AG20443 (cell line): ENCODE data around the gene ADAMTS2.

Source experiments
- DNase-seq: peaks from one replicate; pipeline ENCODE4 v3.0.0; 2012; ENCODE audit warnings: low spot score, mixed read lengths

The ADAMTS2 gene

DNA sequence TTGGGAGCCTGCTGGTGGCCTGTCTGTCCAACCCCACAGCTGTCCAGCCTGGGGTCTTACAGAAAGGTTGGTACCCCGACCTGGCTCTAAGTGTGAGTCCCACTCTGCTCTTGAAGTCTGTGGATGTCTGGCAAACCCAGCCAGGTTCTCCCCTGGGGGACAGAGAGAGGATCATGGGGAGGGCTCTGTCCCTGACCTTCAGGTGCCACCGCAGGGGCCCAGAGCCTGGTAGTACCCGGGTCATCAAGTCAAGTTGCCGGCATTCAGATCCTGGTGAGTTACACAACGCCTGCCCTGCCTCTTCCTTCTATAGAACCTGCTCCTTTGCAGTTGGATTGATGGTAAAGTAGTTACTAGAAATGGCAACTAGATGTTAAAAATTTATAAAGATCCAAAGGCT, 66.7 kb downstream of the ADAMTS2 start:
- no peak for DNase-seq

GRCh38 chr5:179278119-179278518, 67.1 kb downstream of the ADAMTS2 start:
- DNase-seq: no peak

- no peak for DNase-seq
Observed at GRCh38 chr5:179276838-179277395, 68.3 kb downstream of the ADAMTS2 start.

GRCh38 chr5:179275941-179276837, 69.1 kb downstream of the ADAMTS2 start:
- peak; percentile 98 for DNase-seq

DNA sequence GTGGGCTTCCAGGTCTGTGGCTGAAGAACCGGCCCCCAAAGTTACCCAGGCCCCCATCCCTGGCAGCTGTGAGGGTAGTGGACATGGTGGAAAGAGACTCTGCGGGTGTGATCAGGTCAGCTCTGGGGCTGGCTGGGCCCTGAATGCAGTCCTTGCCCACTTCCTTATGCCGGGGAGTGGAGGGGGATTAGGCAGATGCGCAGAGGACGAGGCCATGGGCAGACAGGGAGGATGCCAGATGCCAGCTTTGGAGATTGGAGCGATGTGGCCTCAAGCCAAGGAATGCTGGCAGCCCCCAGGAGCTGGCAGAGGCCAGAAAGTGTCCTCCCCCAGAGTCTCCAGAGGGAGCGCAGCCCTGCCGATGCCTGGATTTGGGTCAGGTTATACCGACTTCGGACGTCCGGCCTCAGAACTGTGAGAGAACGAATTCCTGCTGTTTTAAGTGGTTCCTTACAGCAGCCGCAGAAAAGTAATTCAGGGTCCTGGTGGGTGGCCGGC, 69.8 kb downstream of the ADAMTS2 start:
- DNase-seq: no peak

DNA sequence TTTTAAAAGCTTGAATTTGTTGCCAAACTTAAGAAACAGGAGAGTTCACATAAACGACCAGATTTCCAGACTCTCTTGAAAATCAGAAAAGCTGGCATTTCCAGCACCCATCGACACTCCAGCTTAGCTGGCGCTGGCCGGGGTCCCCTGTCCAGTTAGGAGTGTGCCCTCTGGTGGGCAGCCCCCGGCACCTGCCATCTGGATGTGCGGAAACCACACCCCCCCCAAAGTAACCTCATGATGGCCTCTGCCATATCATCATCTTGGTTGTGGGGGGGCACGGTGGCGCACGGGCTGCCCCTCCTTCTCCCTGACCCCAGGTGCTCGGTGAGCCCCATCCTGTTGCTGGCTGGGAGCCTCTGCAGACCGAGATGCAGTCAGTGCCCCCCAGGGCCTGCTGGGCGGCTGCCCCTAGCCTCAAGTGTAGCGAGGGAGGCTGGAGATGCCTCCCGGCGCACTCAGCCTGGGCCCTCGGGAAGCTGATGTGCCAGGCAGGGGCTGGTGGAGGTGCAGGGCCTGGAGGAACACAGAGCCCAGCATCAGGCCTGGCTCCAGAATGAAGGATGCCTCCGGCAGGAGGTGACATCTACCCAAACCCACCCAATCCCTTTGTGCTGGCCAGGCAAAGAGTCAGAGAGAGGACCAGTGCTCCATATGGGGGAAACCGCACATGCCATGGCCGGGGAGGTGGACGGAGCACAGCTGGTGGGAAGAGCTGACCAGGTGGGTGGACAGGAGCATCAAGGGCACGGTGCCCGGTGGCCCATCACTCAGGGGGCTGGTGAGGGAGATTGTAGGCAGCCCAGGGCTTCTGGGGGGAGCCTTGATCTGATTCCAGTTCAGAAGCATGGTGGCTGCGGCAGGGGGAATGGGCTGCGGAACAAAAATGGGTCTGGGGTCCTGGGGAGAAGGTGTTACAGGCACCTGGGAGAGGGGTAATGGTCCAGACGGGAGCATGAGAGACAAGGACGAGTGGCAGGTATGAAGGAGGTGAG, 70.6 kb downstream of the ADAMTS2 start:
- DNase-seq: no peak

DNA sequence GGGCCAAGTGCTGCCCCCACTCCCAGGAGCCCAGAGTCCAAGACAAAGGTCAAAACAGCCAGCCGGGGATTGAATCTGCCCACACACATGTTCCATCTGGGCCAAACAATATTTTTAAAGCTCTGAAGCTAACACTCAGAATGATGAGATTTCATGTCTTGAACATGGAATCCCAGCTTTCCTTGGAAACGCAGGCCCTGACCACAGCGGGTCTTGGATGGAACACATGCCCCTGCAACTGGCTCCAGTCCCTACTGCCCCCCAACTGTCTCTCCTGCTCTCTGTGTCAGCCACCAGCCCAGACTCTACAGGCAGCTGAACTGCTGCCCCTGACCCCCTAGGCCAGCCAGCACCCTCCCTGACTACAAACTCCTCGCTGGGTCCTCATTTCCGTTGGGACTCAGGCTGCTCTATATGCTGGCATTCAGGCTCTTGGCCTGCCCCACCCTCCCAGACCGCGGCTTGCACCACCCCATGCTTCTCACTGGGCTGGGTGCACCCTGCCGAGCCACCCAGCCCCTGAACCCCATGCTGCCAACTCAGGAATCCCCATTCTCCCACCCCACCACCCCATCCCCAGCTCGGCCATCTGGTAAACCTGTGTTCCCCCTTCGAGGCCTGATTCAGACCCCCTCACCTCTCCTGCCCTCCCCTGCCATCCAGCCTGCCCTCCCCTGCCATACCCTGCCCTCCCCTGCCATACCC, 71.7 kb downstream of the ADAMTS2 start:
- no peak for DNase-seq

- DNase-seq: no peak
Observed at GRCh38 chr5:179273073-179273435, 72.2 kb downstream of the ADAMTS2 start.

DNA sequence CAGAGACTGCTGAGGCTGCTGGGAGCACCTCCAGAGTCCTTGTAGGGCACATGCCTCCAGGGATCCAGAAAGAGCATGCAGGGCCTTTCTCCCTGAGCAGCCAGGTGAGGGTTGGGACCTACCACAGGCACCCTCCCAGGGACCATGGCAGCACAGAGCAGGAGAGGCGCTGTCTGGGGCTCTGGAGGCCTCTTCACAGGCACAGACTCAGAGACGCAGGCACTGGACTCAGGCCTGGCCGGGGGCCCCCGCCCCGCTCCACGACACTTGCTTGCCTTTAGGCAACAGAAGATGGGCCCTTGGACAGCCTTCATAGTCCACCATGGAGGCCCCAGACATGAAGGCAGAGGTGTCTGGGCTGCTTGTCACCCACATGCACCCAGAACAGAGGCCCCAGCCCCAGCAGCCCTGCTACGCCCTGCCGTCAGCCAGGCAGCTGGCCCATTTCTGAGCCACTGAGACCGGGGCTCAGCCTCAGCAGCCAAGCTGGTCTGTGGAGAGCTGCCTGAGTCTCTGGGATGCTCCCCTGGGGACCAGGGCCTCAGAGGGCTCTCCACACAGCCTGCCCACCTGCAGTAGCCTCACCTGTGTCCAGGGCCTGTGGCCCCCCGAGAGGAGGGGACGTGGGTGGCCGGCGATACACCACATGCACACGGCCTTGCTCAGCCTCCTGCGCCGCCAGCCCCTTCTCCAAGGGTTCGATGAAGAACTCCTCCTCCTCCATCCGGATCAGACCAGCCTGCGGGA, 72.8 kb downstream of the ADAMTS2 start:
- no peak for DNase-seq

DNA sequence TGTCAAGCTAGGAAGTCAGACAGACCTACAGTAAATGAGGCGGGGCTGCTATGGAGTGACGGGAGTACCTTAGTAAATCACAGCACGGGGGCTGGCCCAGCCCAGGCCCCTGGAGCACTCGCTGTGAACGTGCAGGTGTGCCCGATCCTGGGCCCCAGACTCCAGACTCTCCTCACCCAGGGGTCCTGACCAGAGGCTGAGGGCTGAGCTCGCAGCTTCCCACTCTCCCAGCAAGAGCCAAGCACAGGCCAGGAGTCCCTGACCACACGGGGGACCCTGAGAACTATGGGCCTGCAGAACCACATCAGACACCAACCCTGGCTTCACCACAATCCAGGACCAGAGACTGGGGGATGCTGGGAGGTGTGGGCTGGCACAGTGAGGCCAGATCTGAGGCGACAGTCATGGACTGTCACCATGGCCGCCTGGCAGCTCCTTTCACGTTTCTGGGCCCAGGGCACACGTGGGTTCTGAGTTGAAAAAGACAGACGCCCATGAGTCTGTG, 73.4 kb downstream of the ADAMTS2 start:
- no peak for DNase-seq

DNA sequence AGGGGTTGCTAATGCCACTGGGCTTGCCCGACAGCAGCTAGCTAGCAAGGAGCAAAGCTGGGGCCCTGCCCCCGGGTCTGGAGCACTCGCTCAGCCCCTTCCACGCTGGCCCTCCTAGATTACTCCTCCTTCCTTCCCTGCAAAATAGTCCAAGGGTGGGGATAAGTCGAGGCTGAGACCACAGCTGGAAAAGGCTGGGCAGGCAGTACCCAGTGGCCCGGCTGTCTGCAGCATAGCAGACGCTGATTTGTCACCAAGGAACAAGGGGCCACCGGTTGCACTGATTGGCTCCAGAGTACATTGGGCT, 73.9 kb downstream of the ADAMTS2 start:
- DNase-seq: no peak

DNA sequence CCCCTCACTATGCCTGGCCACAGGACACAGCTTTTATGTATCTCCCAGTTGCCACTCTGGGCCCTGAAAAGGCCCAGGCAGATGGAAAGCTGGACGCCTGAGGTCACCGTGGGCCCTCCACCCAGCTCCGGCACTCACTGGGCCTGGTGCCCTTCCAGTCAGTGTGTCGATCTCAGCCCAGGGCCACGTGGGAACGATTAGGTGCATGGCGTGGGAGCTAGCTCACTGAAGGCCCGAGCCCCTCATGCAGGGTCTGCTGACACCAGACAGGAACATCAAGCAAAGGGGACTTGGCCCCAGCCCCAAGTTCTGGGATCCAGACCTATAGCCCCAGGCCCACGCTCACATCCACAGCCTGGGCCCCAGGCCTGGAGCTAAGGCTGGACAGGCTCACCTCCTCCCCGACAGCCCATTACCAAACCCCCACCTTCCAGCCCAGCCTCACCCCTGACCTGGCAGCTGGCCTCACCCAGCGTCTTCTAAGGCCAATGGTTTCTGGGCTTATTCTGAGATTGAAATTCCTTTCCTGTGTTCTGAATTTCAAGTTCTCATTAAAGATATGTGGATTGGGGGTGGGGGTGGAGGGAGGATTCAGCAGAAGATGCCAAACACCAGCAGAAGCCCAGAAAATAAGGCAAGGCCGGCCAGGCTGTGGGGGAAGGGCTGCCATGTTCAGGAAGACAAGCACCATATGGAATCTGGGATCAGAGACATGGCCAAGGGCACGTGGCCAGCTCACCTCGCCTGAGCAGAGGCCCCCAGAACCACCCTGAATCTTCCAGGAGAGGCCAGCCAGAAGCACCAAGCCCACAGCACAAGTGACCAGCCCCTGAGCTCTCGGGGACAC, 74.5 kb downstream of the ADAMTS2 start:
- peak; percentile 61 for DNase-seq

DNA sequence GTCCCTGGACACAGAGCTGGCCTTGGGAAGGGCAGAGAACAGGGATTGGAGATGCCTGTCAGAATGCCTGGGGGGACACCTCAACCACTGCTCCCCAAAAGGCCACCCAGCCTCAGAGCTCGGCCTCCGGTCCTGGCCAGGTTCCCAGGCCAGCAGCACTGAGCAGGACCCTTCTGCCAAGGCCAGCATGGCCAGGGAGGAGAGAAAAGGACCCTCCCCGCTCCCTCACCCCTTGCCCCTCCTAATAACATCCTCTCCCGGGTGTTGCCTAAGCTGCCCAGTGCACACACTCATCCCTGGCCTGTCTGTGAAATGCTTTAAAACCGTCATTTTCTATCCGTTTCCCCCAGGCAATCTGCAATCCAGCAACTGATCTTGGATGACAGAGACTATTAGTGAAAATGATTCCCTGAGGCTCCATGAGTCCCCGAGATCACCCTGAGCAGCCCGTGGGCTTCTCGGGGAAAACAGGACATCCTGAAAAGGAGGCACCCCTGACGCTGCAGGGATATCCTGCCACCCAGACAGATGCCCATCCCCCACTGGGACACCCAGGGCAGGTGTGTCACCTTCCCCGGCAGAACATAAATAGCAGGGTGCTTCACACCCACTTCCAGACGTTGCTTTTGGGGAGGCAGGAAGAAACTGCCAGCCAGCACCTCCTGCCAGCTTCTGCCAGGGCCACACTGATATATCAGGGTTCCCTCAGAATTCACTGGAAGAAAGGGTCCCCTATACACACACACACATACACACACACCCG, 75.3 kb downstream of the ADAMTS2 start:
- DNase-seq: peak; percentile 49

DNA sequence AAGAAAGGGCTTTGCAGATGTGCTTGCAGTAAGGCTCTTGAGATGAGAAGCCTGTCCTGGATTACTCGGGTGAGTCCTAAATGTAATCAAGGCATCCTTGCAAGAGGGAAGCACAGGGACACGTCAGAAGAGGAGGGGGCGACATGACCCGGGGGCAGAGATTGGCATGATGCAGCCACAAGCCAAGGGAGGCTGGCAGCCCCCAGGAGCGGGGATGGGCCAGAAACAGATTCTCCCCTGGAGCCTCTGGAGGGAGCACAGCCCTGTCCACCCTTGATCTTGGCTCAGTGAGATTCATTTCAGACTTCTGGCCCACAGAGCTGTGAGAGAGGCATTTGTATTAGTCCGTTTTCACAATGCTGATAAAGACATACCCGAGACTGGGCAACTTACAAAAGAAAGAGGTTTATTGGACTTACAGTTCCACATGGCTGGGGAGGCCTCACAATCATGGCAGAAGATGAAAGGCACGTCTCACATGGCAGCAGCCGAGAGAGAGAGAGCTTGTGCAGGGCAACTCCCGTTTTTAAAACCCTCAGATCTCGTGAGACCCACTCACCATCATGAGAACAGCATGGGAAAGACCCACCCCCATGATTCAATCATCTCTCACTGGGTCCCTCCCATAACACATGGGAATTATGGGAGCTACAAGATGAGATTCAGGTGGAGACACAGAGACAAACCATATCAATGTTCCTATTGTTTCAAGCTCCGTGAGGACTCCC, 76.1 kb downstream of the ADAMTS2 start:
- no peak for DNase-seq

GRCh38 chr5:179268399-179268952, 76.8 kb downstream of the ADAMTS2 start:
- no peak for DNase-seq

DNA sequence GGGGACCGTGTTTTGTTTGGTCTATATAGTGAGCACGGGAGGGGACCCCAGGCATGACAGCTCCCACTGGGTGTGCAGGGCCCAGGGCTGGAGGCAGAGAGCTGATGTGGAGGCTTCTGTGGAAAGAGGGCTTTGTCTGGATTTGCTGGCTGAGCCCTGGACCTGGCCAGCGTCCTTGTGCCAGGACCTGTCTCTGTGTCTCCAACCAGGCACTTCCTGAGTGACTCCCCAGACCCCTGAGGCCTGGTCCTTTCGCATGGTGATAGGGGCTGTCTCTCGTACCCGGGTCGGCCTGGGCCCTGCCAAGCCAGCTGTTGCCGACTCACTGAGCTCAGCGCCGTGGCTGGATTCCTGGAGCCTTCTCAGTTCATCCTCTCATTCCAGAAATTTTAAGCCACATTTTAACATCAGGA, 77.6 kb downstream of the ADAMTS2 start:
- no peak for DNase-seq

GRCh38 chr5:179267071-179267670, 78.1 kb downstream of the ADAMTS2 start:
- DNase-seq: no peak
